Measurements from ENCODE around the gene DSC2.

GRCh38 chr18:31088532-31088931 is 13.7 kb downstream of the DSC2 start:
- TF ChIP-seq, protein P1, sequence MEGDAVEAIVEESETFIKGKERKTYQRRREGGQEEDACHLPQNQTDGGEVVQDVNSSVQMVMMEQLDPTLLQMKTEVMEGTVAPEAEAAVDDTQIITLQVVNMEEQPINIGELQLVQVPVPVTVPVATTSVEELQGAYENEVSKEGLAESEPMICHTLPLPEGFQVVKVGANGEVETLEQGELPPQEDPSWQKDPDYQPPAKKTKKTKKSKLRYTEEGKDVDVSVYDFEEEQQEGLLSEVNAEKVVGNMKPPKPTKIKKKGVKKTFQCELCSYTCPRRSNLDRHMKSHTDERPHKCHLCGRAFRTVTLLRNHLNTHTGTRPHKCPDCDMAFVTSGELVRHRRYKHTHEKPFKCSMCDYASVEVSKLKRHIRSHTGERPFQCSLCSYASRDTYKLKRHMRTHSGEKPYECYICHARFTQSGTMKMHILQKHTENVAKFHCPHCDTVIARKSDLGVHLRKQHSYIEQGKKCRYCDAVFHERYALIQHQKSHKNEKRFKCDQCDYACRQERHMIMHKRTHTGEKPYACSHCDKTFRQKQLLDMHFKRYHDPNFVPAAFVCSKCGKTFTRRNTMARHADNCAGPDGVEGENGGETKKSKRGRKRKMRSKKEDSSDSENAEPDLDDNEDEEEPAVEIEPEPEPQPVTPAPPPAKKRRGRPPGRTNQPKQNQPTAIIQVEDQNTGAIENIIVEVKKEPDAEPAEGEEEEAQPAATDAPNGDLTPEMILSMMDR (IDR thresholded peaks at IDR 0.05; ENCODE audit: low read length): no peak
- no peak for TF ChIP-seq EZH2 (optimal IDR thresholded peaks at IDR 0.05; ENCODE audit: low read depth, low read length)

Measured in MM.1S (cell line).